ENCODE data around the gene ABHD17A. TPM values are rescaled to one million over a fixed set of nuclear protein-coding genes. Genes with fewer than 3 reads are reported as not detected.

Gene ABHD17A
- total RNA-seq, 1 experiment from 2014 or later: 47.5 TPM

DNA sequence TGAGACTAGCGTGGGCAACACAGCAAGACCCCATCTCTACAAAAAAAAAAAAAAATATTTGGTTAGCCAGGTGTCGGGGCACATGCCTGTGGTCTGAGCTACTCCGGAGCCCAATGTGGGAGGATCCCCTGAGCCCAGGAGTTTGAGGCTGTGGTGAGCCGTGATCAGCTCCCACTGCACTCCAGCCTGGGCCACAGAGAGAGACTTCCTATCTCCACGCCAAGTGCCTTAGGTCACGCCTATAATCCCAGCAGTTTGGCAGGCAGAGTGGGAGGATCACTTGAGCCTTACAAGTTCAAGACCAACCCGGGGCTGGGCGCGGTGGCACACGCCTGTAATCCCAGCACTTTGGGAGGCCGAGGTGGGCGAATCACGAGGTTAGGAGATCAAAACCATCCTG lies 11.2 kb upstream of the ABHD17A start:
- Histone ChIP-seq H2AFZ (ENCODE audit: low read length) (no peak overlapping the region), H2BK12ac (ENCODE audit: insufficient read length, low read depth, low read length) (no peak overlapping the region), H3K56ac (ENCODE audit: insufficient read length, low read depth, low read length) (no peak overlapping the region), H3K14ac (ENCODE audit: insufficient read depth, low read length) (no peak overlapping the region), H3K9ac (ENCODE audit: extremely low read depth, insufficient read length, low read length) (no peak overlapping the region), H2BK15ac (ENCODE audit: low read depth, low read length) (peak overlapping the region; percentile 24; the same call in 1 of the 2 replicates), H3K23ac (ENCODE audit: insufficient read length, low read depth, low read length) (no peak overlapping the region), H3K4ac (ENCODE audit: low read depth, low read length) (no peak overlapping the region), H3K4me1 (ENCODE audit: insufficient read depth, low read length) (no peaks in the 10 kb centered on the region), H4K5ac (ENCODE audit: insufficient read length, low read depth, low read length) (no peak overlapping the region), H3K27ac (ENCODE audit: insufficient read length, low read depth, low read length) (no peak overlapping the region), H3K79me2 (ENCODE audit: insufficient read depth, low read length) (no peaks in the 10 kb centered on the region), H3K4me2 (ENCODE audit: insufficient read depth, insufficient read length, low read length) (no peak overlapping the region), H3K23me2 (ENCODE audit: insufficient read length, low read depth, low read length, poor library complexity, severe bottlenecking) (no peaks in the 10 kb centered on the region), H2BK5ac (ENCODE audit: insufficient read length, low read length) (no peak overlapping the region), H3T11ph (ENCODE audit: low read length) (no peak overlapping the region), H3K27me3 (ENCODE audit: insufficient read depth, low read length) (no peaks in the 10 kb centered on the region), H3K18ac (ENCODE audit: insufficient read length, low read depth, low read length) (no peak overlapping the region), H4K91ac (ENCODE audit: insufficient read length, low read depth, low read length) (no peak overlapping the region), H2BK120ac (ENCODE audit: low read depth, low read length, poor library complexity, severe bottlenecking) (peak overlapping the region; percentile 28), H3K9me3 (ENCODE audit: control insufficient read depth, low read depth, low read length) (no peaks in the 10 kb centered on the region), H2BK20ac (ENCODE audit: low read depth, low read length, poor library complexity, severe bottlenecking) (no peak overlapping the region), H2AK5ac (ENCODE audit: insufficient read length, low read length) (no peak overlapping the region), H3K79me1 (ENCODE audit: insufficient read depth, low read depth, low read length, poor library complexity, severe bottlenecking) (no peaks in the 10 kb centered on the region), H4K20me1 (ENCODE audit: control insufficient read depth, insufficient read depth, insufficient read length) (no peaks in the 10 kb centered on the region), H4K8ac (replicated peaks; ENCODE audit: insufficient read length, low read depth, low read length) (no peak overlapping the region)
- no peak for DNase-seq
- H3K4me3 Mint-ChIP-seq: no peak overlapping the region
- H3K27ac Mint-ChIP-seq: no peak overlapping the region
- H3K4me1 Mint-ChIP-seq: peaks cover 8 to 9% of the 10 kb centered on the region in 2 experiments
- no CpG with 5 or more reads among the region's 13 CpGs for WGBS (ENCODE audit: extremely low coverage, insufficient read length, low lambda C conversion rate)
- H3K36me3 Mint-ChIP-seq (ENCODE audit: insufficient read depth in 1 of 3, low read depth in 3 of 3): no peaks in the 10 kb centered on the region; a peak in 1 of 7 replicates
- no peaks in the 10 kb centered on the region; a peak in 2 of 5 replicates for H3K9me3 Mint-ChIP-seq
- TF ChIP-seq, protein P1, sequence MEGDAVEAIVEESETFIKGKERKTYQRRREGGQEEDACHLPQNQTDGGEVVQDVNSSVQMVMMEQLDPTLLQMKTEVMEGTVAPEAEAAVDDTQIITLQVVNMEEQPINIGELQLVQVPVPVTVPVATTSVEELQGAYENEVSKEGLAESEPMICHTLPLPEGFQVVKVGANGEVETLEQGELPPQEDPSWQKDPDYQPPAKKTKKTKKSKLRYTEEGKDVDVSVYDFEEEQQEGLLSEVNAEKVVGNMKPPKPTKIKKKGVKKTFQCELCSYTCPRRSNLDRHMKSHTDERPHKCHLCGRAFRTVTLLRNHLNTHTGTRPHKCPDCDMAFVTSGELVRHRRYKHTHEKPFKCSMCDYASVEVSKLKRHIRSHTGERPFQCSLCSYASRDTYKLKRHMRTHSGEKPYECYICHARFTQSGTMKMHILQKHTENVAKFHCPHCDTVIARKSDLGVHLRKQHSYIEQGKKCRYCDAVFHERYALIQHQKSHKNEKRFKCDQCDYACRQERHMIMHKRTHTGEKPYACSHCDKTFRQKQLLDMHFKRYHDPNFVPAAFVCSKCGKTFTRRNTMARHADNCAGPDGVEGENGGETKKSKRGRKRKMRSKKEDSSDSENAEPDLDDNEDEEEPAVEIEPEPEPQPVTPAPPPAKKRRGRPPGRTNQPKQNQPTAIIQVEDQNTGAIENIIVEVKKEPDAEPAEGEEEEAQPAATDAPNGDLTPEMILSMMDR (conservative IDR thresholded peaks at IDR 0.05): no peak
- peaks cover 14% of the 10 kb centered on the region for H3K27me3 Mint-ChIP-seq (ENCODE audit: low read depth)
